ENCODE results near the gene ENAM. TPM values are rescaled to one million over a fixed set of nuclear protein-coding genes. Genes with fewer than 3 reads are reported as not detected.
A peak's percentile ranks its signal among the peaks of the same experiment; 100 is the strongest.
"Not testable (repeated sequence)": the region's sequence is repeated elsewhere in the genome, so short reads cannot be mapped to it uniquely, and the experiment has no call there.

ENAM gene
- total RNA-seq, 2 donors from 2014 or later: 0.09 to 2.1 TPM

- no peak for DNase-seq (ENCODE audit: low spot score)
- no peaks in the 10 kb centered on the region for H3K36me3 ChIP-seq
- H3K27ac ChIP-seq: no peak overlapping the region
- H3K27me3 ChIP-seq (replicated peaks; ENCODE audit: insufficient read depth): no peaks in the 10 kb centered on the region
- TF ChIP-seq POLR2A (IDR thresholded peaks at IDR 0.05) (no peak), POLR2AphosphoS5 (IDR thresholded peaks at IDR 0.05) (no peak)
- TF ChIP-seq, protein P1, sequence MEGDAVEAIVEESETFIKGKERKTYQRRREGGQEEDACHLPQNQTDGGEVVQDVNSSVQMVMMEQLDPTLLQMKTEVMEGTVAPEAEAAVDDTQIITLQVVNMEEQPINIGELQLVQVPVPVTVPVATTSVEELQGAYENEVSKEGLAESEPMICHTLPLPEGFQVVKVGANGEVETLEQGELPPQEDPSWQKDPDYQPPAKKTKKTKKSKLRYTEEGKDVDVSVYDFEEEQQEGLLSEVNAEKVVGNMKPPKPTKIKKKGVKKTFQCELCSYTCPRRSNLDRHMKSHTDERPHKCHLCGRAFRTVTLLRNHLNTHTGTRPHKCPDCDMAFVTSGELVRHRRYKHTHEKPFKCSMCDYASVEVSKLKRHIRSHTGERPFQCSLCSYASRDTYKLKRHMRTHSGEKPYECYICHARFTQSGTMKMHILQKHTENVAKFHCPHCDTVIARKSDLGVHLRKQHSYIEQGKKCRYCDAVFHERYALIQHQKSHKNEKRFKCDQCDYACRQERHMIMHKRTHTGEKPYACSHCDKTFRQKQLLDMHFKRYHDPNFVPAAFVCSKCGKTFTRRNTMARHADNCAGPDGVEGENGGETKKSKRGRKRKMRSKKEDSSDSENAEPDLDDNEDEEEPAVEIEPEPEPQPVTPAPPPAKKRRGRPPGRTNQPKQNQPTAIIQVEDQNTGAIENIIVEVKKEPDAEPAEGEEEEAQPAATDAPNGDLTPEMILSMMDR (IDR thresholded peaks at IDR 0.05): no peak
- no peaks in the 10 kb centered on the region for H3K4me1 ChIP-seq (replicated peaks)
- no peak overlapping the region for H3K4me3 ChIP-seq
- intact Hi-C loops (cut with DNase I): no loop called here
- H3K9me3 ChIP-seq: no peaks in the 10 kb centered on the region
- 39% methylated on average over 8 of the region's 8 CpGs for WGBS
These were observed 8.8 kb downstream of the ENAM start for GRCh38 chr4:70637239-70637913.

DNA sequence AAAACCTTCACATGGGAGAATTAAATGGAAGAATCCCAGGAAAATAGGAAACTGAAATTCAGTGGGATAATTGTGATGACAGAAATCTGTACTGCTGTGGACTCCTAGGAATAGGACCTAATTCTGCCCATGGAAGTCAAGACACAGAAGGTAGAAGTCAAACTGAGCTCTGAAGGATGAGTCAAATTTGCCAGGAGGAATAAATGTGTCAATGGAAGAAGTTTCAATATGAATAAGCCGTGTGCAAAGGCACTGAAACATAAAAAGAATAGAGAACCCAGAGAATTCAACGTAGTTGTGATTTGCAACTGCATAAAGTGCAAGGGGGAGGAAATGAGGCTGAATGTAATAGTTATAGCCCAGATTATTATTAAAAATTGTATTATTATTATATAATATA lies 11.6 kb downstream of the ENAM start:
- Histone ChIP-seq H3K27me3 (replicated peaks; ENCODE audit: insufficient read depth) (no peaks in the 10 kb centered on the region), H3K36me3 (no peaks in the 10 kb centered on the region), H3K4me3 (no peak overlapping the region), H3K4me1 (replicated peaks) (no peaks in the 10 kb centered on the region), H3K9me3 (no peaks in the 10 kb centered on the region), H3K27ac (no peak overlapping the region)
- 91% methylated on average over 2 of the region's 2 CpGs for WGBS
- no peak for DNase-seq (ENCODE audit: low spot score)
- TF ChIP-seq POLR2A (IDR thresholded peaks at IDR 0.05) (no peak), POLR2AphosphoS5 (IDR thresholded peaks at IDR 0.05) (no peak)
- TF ChIP-seq, protein P1 (IDR thresholded peaks at IDR 0.05): no peak
- intact Hi-C loops (cut with DNase I): no loop called here

- H3K4me3 ChIP-seq; H3K27ac ChIP-seq; H3K4me1 ChIP-seq (replicated peaks); H3K27me3 ChIP-seq (replicated peaks; ENCODE audit: insufficient read depth); DNase-seq (ENCODE audit: low spot score); H3K9me3 ChIP-seq; H3K36me3 ChIP-seq: not testable (repeated sequence)
- intact Hi-C loops (cut with DNase I): loop anchor here (5.0 kb wide), 1 partner anchor 357 kb away; no protein-coding TSS in a partner anchor
- WGBS: 90% methylated on average over 4 of the region's 4 CpGs
These were observed 22.2 kb downstream of the ENAM start for GRCh38 chr4:70650741-70651140.

DNA sequence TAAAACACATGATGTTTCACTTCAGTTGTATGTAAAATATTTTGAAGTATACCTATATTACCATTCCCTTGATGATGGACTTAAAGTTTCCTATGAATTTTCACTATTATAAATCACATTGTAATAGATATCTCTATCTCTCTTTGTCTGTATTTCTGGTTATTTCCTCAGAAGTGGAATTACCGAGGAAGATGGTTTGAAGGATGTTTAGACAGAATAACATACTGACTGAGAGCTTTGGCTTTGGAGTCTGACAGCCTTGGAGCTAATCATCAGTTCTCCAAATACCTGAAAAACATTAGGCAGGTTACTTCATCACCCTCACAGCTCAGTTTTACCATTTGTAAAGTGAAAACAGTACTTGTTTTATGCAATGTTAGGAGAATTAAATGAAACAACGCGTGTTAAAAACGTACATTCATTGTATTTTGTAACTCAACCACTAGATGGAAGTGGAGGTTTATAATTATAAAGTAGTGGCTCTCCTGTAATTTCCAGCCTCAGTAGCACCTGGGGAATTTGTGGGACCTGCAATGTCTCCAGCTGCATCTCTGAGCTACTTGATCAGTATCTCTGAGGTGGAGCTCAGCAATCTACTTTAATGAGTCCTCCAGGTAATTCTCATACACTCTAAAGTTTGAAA lies 23.4 kb downstream of the ENAM start:
- Histone ChIP-seq H3K27ac (no peak overlapping the region), H3K27me3 (replicated peaks; ENCODE audit: insufficient read depth) (no peaks in the 10 kb centered on the region), H3K9me3 (no peaks in the 10 kb centered on the region), H3K36me3 (no peaks in the 10 kb centered on the region), H3K4me3 (no peak overlapping the region), H3K4me1 (replicated peaks) (no peaks in the 10 kb centered on the region)
- intact Hi-C loops (cut with DNase I): loop anchor here (5.0 kb wide), 1 partner anchor 355 kb away; no protein-coding TSS in a partner anchor
- WGBS: 6% methylated on average over 4 of the region's 4 CpGs
- DNase-seq (ENCODE audit: low spot score): no peak
- no peak for TF ChIP-seq POLR2A (IDR thresholded peaks at IDR 0.05)
- TF ChIP-seq, protein P1 (IDR thresholded peaks at IDR 0.05): peak in 3 of 4 experiments; percentile 48 to 65 (median 53)
- TF ChIP-seq POLR2AphosphoS5 (IDR thresholded peaks at IDR 0.05): no peak

- H3K4me1 ChIP-seq (replicated peaks): no peaks in the 10 kb centered on the region
- H3K27ac ChIP-seq: no peak overlapping the region
- intact Hi-C loops (cut with DNase I): loop anchor here (5.0 kb wide), 1 partner anchor 353 kb away; no protein-coding TSS in a partner anchor
- no peaks in the 10 kb centered on the region for H3K9me3 ChIP-seq
- H3K4me3 ChIP-seq: no peak overlapping the region
- no peak for DNase-seq (ENCODE audit: low spot score)
- WGBS: 63% methylated on average over 5 of the region's 5 CpGs
- no peaks in the 10 kb centered on the region for H3K36me3 ChIP-seq
- H3K27me3 ChIP-seq (replicated peaks; ENCODE audit: insufficient read depth): no peaks in the 10 kb centered on the region
- TF ChIP-seq POLR2AphosphoS5 (IDR thresholded peaks at IDR 0.05) (no peak), POLR2A (IDR thresholded peaks at IDR 0.05) (no peak)
- TF ChIP-seq, protein P1 (IDR thresholded peaks at IDR 0.05): no peak
These were observed 26.1 kb downstream of the ENAM start for GRCh38 chr4:70654605-70655011.

All from prostate gland (tissue), 2 donors.